Smooth muscle cell (in vitro differentiated cells): ENCODE results near the gene CTRB2. TPM values are rescaled to one million over a fixed set of nuclear protein-coding genes. Genes with fewer than 3 reads are reported as not detected.
"Not testable (repeated sequence)": the region's sequence is repeated elsewhere in the genome, so short reads cannot be mapped to it uniquely, and the experiment has no call there.

Experiments
- DNase-seq: peaks from one replicate; lab custom pipeline; 2025; ENCODE audit not compliant: unreplicated experiment; lab: John Stamatoyannopoulos, UW
- H2AFZ ChIP-seq: fragments of 200-600 bp; sonication (generic); 2 replicates; pipeline ENCODE4 v1.6.0; 2016; ENCODE audit warnings: antibody characterized with exemption, low read depth, mild to moderate bottlenecking
- H3F3A ChIP-seq: fragments of 200-600 bp; sonication (generic); 2 replicates; pipeline ENCODE4 v1.6.0; 2017; ENCODE audit warnings: antibody characterized with exemption, low read depth
- H3K27ac ChIP-seq: fragments of 200-600 bp; sonication (generic); 2 replicates; pipeline ENCODE4 v1.5.1; 2016; ENCODE audit warnings: low read depth, mild to moderate bottlenecking
- H3K27me3 ChIP-seq: fragments of 200-600 bp; sonication (generic); 2 replicates; pipeline ENCODE4 v1.6.1; 2016; ENCODE audit warnings: low read depth, mild to moderate bottlenecking
- H3K36me3 ChIP-seq: fragments of 200-600 bp; sonication (generic); 2 replicates; pipeline ENCODE4 v1.5.1; 2016; ENCODE audit warnings: low read depth
- H3K4me1 ChIP-seq: fragments of 200-600 bp; sonication (generic); 2 replicates; pipeline ENCODE4 v1.5.1; 2016; ENCODE audit warnings: low read depth
- H3K4me2 ChIP-seq: fragments of 200-600 bp; sonication (generic); 2 replicates; pipeline ENCODE4 v1.6.0; 2016; ENCODE audit warnings: mild to moderate bottlenecking
- H3K4me3 ChIP-seq: fragments of 200-600 bp; sonication (generic); 2 replicates; pipeline ENCODE4 v1.5.1; 2016; ENCODE audit warnings: mild to moderate bottlenecking
- H3K79me2 ChIP-seq: fragments of 200-600 bp; sonication (generic); 2 replicates; pipeline ENCODE4 v1.6.0; 2016; ENCODE audit warnings: low read depth, mild to moderate bottlenecking
- H3K9ac ChIP-seq: fragments of 200-600 bp; sonication (generic); 2 replicates; pipeline ENCODE4 v1.6.0; 2016; ENCODE audit warnings: low read depth
- H3K9me3 ChIP-seq: fragments of 200-600 bp; sonication (generic); replicated peaks from 2 replicates; pipeline ENCODE4 v1.5.1; 2016; ENCODE audit warnings: low read depth
- H4K20me1 ChIP-seq: fragments of 200-600 bp; sonication (generic); 2 replicates; pipeline ENCODE4 v1.6.0; 2016; ENCODE audit warnings: low read depth
- WGBS: methylation state at CpG from one replicate; pipeline ENCODE4 v1.1.7; 2016; ENCODE audit warnings: low lambda C conversion rate; 5-methylcytosine and 5-hydroxymethylcytosine counted together
- polyA plus RNA-seq: library from polyadenylated mRNA; unstranded; fragments of >200 nt; fragmentation: Nextera tagmentation; extraction: Ambion mirVana; gene quantifications from 2 replicates; pipeline ENCODE4 v1.2.1, GENCODE V29; 2016
- total RNA-seq: library from RNA; depleted of rRNA; stranded (reverse); fragments of >200 nt; gene quantifications from 2 replicates; pipeline ENCODE4 v1.2.3, GENCODE V29; 2014
- TF ChIP-seq, protein P1 (sequence below): fragments of 200-600 bp; sonication (generic); IDR thresholded peaks from 2 replicates; pipeline ENCODE4 v1.5.1; 2017; ENCODE audit warnings: borderline replicate concordance, mild to moderate bottlenecking, antibody characterized with exemption; ENCODE audit not compliant: insufficient read depth, poor library complexity, severe bottlenecking

The CTRB2 gene
- total and polyA plus RNA-seq, 2 experiments from 2014 or later, result 1.7 to 2.3 TPM

DNA sequence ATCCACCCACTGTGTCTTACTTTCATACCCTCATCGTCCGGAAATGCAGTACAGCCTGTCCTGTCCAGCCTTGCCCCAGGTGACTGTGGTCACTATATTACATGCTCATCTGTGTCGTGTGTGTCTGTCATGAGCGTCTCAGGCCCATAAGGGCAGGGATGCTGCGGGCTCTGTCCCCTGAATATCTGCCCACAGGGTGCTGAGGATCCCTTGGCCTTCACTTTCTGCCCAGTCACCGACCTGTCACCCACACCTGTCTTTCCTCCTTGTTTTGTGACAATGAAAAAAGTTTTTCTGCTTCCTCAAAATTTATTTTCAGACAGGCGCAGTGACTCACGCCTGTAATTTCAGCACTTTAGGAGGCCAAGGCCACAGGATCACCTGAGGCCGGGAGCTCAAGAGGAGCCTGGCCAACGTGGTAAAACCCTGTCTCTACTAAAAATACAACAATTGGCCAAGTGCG lies 10.5 kb upstream of the CTRB2 start:
- no peaks in the 10 kb centered on the region for H3F3A ChIP-seq
- WGBS, result 76% methylated on average over 11 of the region's 11 CpGs
- TF ChIP-seq, protein P1, sequence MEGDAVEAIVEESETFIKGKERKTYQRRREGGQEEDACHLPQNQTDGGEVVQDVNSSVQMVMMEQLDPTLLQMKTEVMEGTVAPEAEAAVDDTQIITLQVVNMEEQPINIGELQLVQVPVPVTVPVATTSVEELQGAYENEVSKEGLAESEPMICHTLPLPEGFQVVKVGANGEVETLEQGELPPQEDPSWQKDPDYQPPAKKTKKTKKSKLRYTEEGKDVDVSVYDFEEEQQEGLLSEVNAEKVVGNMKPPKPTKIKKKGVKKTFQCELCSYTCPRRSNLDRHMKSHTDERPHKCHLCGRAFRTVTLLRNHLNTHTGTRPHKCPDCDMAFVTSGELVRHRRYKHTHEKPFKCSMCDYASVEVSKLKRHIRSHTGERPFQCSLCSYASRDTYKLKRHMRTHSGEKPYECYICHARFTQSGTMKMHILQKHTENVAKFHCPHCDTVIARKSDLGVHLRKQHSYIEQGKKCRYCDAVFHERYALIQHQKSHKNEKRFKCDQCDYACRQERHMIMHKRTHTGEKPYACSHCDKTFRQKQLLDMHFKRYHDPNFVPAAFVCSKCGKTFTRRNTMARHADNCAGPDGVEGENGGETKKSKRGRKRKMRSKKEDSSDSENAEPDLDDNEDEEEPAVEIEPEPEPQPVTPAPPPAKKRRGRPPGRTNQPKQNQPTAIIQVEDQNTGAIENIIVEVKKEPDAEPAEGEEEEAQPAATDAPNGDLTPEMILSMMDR, result no peak

DNA sequence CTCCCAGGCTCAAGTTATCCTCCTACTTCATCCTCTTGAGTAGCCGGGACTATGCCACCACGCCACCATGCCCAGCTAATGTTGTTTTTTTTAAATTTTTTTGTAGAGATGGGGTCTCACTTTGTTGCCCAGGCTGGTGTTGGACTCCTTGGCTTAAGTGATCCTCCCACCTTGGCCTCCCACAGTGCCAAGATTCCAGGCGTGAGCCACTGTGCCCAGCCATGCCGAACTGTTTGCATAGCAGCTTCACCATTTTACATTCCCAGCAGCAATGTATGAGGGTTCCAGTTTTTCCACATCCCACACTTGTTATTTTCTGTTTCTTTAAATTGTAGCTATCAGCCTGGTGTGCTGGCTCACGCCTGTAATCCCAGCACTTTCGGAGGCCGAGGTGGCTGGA lies 9.6 kb upstream of the CTRB2 start:
- Histone ChIP-seq H3F3A (no peaks in the 10 kb centered on the region), H3K4me3 (no peak overlapping the region), H4K20me1 (no peaks in the 10 kb centered on the region), H3K4me1 (no peaks in the 10 kb centered on the region), H3K27me3 (no peaks in the 10 kb centered on the region), H3K36me3 (no peaks in the 10 kb centered on the region), H3K9ac (peak overlapping the region; percentile 30), H3K27ac (peak overlapping the region; percentile 79), H3K4me2 (no peak overlapping the region), H3K79me2 (no peaks in the 10 kb centered on the region), H2AFZ (no peak overlapping the region), H3K9me3 (no peaks in the 10 kb centered on the region)
- TF ChIP-seq, protein P1, result no peak
- WGBS, result 92% methylated on average over 7 of the region's 7 CpGs
- no peak for DNase-seq

More for the DNA sequence above, 10.5 kb upstream of the CTRB2 start:
- Histone ChIP-seq H3K79me2 (no peaks in the 10 kb centered on the region), H3K36me3 (no peaks in the 10 kb centered on the region), H3K4me3 (no peak overlapping the region), H3K9ac (peak overlapping the region; percentile 16), H3K4me2 (no peak overlapping the region), H3K4me1 (no peaks in the 10 kb centered on the region), H4K20me1 (no peaks in the 10 kb centered on the region), H3K27ac (peak overlapping the region; percentile 79), H2AFZ (no peak overlapping the region), H3K9me3 (no peaks in the 10 kb centered on the region), H3K27me3 (no peaks in the 10 kb centered on the region)
- DNase-seq, result no peak

- H2AFZ ChIP-seq, result no peak overlapping the region
- 90% methylated on average over 2 of the region's 2 CpGs for WGBS
- no peaks in the 10 kb centered on the region for H3K27me3 ChIP-seq
- H3K36me3 ChIP-seq, result no peaks in the 10 kb centered on the region
- no peak overlapping the region for H3K4me2 ChIP-seq
- no peak overlapping the region for H3K4me3 ChIP-seq
- H3K79me2 ChIP-seq, result no peaks in the 10 kb centered on the region
- no peaks in the 10 kb centered on the region for H3F3A ChIP-seq
- H3K27ac ChIP-seq, result no peak overlapping the region
- DNase-seq, result no peak
- H4K20me1 ChIP-seq, result no peaks in the 10 kb centered on the region
- H3K4me1 ChIP-seq, result no peaks in the 10 kb centered on the region
- no peak overlapping the region for H3K9ac ChIP-seq
- TF ChIP-seq, protein P1, result no peak
- no peaks in the 10 kb centered on the region for H3K9me3 ChIP-seq
Observed at GRCh38 chr16:75216127-75216526, 9.2 kb upstream of the CTRB2 start.

DNA sequence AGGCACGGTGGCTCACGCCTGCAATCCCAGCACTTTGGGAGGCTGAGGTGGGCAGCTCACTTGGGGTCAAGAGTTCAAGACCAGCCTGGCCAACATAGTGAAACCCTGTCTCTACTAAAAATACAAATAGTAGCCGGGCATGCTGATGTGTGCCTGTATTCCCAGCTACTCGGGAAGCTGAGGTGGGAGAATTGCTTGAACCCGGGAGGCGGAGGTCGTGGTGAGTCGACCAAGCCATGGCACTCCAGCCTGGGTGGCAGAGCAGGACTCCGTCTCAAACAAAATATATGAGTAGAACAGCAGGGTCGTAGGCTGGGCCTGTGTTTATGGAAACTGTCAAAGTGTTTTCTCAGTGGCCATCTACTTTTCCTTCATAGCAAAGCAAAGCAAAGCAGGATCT lies 4.3 kb upstream of the CTRB2 start:
- not testable (repeated sequence) for H3F3A ChIP-seq, H3K9ac ChIP-seq, H3K4me3 ChIP-seq, H3K9me3 ChIP-seq, H3K79me2 ChIP-seq, H3K27ac ChIP-seq, H3K4me2 ChIP-seq, H4K20me1 ChIP-seq, H2AFZ ChIP-seq, H3K4me1 ChIP-seq, H3K36me3 ChIP-seq, DNase-seq, H3K27me3 ChIP-seq
- WGBS, result 86% methylated on average over 10 of the region's 10 CpGs
